Measurements from ENCODE around the gene ZNF770. TPM values are rescaled to one million over a fixed set of nuclear protein-coding genes. Genes with fewer than 3 reads are reported as not detected.
A peak's percentile ranks its signal among the peaks of the same experiment; 100 is the strongest.

ZNF770 gene, protein sequence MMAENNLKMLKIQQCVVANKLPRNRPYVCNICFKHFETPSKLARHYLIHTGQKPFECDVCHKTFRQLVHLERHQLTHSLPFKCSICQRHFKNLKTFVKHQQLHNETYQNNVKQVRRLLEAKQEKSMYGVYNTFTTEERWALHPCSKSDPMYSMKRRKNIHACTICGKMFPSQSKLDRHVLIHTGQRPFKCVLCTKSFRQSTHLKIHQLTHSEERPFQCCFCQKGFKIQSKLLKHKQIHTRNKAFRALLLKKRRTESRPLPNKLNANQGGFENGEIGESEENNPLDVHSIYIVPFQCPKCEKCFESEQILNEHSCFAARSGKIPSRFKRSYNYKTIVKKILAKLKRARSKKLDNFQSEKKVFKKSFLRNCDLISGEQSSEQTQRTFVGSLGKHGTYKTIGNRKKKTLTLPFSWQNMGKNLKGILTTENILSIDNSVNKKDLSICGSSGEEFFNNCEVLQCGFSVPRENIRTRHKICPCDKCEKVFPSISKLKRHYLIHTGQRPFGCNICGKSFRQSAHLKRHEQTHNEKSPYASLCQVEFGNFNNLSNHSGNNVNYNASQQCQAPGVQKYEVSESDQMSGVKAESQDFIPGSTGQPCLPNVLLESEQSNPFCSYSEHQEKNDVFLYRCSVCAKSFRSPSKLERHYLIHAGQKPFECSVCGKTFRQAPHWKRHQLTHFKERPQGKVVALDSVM
- 46.8 TPM in 2 replicates for total RNA-seq

DNA sequence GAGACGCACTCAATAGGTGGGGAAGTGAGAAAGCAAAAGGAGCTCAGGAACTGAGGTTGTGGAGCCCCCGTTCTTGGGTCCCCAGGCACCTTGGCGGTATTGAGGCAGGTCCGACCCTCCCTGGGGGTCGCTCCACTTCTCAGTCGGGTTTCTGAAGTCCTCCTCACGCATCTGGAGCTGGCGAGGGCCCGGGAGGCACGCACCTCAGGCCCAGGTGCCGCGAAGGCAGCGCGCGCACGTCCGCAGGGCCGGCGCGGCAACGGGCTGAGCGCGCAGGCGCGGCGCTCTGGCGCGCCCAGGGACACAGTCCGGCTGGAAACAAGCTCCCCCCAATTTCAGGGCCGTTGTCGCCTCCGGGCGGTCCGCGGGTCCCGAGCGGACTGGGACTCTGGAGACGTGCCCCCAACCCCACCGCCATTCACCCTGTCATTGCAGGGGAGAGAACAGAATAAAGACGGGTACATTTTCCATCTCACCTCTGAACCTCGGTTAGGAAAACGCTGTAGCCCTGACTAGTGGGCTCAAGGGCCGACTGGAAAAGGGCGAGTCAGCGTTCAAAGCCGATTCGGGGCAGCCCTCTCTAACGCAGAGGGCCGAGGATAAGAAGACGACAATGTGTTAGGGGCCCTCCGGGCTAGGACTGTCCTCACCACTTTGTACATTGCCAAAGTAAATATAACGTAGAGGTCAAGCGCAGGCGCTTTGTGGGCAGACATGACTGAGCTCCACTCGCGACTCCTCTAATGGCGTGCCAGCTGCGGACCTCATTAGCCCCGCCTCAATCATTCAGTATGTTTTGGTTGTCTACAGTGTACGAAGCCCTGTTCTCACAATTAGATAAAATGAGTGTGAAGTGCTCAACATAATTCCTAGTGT, at the start of gene ZNF770:
TSS of gene ZNF770 (minus strand) at position 261 of the 876 bp plus-strand sequence. CDS start 4,853 bp downstream, outside the sequence.
- POLR2A ChIA-PET, result interaction anchor here (0.7 to 6.2 kb wide), 15 partner anchors 11 to 886 kb away, joined by 3 to 176 read pairs (median 3); partner anchors contain the start of genes AQR, DPH6, EMC7 and GOLGA8B

DNA sequence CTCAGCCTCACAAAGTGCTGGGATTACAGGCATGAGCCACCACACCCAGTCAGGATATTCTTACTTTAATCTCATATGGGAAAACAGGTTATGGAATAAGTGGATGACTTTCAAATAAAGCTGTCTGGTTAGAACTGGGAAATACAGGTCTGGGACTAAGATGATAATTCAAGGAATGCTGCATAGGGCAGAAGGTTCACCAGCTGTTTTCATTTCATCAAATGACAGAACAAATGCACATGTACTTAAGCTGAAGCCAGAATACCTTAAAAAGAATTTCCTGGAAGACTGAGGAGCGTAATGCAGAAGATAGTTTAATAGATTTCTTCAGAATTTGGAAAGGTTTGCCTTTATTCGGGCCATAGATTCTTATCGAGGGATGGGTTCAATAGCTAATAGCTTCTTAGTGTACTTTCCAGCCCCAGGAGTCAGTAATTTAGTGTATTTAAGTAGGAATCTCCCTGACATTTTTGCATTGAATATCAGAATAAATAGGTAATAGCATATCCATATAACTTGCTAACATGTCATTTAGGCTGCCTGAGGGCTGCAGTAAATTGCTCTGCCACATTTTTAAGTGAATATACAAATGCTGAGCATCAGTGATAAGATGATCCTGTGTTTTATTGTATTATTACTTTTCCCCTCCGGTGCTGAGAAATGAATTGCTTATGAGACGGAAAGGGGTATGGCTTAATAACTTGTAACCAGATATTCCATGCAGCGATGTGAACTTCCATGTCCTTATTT, 40.3 kb upstream of the ZNF770 start:
- DNase-seq (no peak), ATAC-seq (ENCODE audit: low read depth) (no peak)
- no peak overlapping the region for H3K4me3 Mint-ChIP-seq
- H3K27ac Mint-ChIP-seq, result no peak overlapping the region
- intact Hi-C loops (cut with micrococcal nuclease), result no loop called here
- ChIA-PET CTCF (no interaction called here), POLR2A (no interaction called here)
- H3K4me1 Mint-ChIP-seq, result no peaks in the 10 kb centered on the region
- H3K27me3 Mint-ChIP-seq, result peaks cover 2% of the 10 kb centered on the region
- TF ChIP-seq, protein P1, sequence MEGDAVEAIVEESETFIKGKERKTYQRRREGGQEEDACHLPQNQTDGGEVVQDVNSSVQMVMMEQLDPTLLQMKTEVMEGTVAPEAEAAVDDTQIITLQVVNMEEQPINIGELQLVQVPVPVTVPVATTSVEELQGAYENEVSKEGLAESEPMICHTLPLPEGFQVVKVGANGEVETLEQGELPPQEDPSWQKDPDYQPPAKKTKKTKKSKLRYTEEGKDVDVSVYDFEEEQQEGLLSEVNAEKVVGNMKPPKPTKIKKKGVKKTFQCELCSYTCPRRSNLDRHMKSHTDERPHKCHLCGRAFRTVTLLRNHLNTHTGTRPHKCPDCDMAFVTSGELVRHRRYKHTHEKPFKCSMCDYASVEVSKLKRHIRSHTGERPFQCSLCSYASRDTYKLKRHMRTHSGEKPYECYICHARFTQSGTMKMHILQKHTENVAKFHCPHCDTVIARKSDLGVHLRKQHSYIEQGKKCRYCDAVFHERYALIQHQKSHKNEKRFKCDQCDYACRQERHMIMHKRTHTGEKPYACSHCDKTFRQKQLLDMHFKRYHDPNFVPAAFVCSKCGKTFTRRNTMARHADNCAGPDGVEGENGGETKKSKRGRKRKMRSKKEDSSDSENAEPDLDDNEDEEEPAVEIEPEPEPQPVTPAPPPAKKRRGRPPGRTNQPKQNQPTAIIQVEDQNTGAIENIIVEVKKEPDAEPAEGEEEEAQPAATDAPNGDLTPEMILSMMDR (IDR thresholded peaks at IDR 0.05), result no peak
- H3K36me3 Mint-ChIP-seq (ENCODE audit: low read depth), result no peaks in the 10 kb centered on the region
- no peaks in the 10 kb centered on the region for H3K9me3 Mint-ChIP-seq

More for the DNA sequence above, at the start of gene ZNF770:
- peak within 1 kb of the TSS; percentile 98 for H3K27ac Mint-ChIP-seq
- peak; percentile 85 for ATAC-seq (ENCODE audit: low read depth)
- peaks cover 37% of the 10 kb centered on the region for H3K4me1 Mint-ChIP-seq
- TF ChIP-seq, protein P1 (IDR thresholded peaks at IDR 0.05), result no peak
- CTCF ChIA-PET, result interaction anchor here (1.3 to 4.8 kb wide), 2 partner anchors 12 to 19 kb away, joined by 5 to 31 read pairs; partner anchors contain the start of gene AQR
- peak; percentile 92 for DNase-seq
- peaks cover 28% of the 10 kb centered on the region for H3K36me3 Mint-ChIP-seq (ENCODE audit: low read depth)
- no peaks in the 10 kb centered on the region for H3K27me3 Mint-ChIP-seq
- peak within 1 kb of the TSS; percentile 98 for H3K4me3 Mint-ChIP-seq
- intact Hi-C loops (cut with micrococcal nuclease), result loop anchor here (1.0 to 10.0 kb wide), 9 partner anchors 19 to 1591 kb away; partner anchors contain the start of genes AQR, AVEN, CDIN1 and GOLGA8B
- no peaks in the 10 kb centered on the region for H3K9me3 Mint-ChIP-seq

DNA sequence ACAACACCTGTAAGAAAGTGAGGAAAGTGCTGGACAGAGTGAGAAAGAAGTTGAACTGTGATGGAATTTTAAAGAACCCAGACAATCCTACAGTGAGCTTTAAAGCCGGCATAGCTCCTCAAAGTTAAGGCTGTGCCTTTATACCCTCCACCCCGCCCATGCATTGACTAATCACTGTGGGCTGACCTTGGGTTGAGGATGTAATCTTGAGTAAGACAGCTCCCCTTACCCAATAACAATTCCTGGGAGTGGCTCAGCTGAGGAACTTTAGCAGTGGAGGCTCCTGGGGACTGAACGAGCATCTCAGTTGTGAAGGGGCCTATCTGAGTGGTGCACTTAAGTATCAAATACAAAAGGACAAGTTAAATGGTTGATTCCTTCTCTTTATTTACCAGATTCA, 35.7 kb upstream of the ZNF770 start:
- Mint-ChIP-seq H3K36me3 (ENCODE audit: low read depth) (no peaks in the 10 kb centered on the region), H3K4me1 (peaks cover 2% of the 10 kb centered on the region), H3K27me3 (peaks cover 5% of the 10 kb centered on the region), H3K27ac (no peak overlapping the region), H3K9me3 (no peaks in the 10 kb centered on the region), H3K4me3 (no peak overlapping the region)
- ATAC-seq (ENCODE audit: low read depth) (no peak), DNase-seq (no peak)
- intact Hi-C loops (cut with micrococcal nuclease), result no loop called here
- POLR2A ChIA-PET, result no interaction called here
- CTCF ChIA-PET, result no interaction called here
- TF ChIP-seq, protein P1 (IDR thresholded peaks at IDR 0.05), result no peak

DNA sequence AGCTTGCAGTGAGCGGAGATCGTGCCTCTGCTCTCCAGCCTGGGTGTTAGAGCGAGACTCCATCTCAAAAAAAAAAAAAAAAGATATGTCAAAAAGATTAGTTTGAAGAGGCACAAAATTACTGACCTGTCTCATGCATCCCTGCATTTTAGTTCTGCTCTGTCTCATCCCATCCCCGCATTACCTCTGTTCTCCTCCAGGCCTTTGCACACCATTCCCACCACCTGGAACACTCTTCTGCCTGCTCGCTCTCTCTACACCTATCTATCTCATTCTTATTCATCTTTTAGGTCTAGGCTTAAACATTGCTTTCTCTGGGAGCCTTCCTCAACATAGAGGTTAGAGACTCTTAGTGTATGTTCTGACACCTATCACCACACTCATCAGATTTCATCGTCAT, 32.9 kb upstream of the ZNF770 start:
- H3K27me3 Mint-ChIP-seq, result peaks cover 7% of the 10 kb centered on the region
- TF ChIP-seq, protein P1 (IDR thresholded peaks at IDR 0.05), result no peak
- H3K4me1 Mint-ChIP-seq, result peaks cover 2% of the 10 kb centered on the region
- ATAC-seq (ENCODE audit: low read depth), result no peak
- POLR2A ChIA-PET, result no interaction called here
- H3K4me3 Mint-ChIP-seq, result no peak overlapping the region
- no peak for DNase-seq
- CTCF ChIA-PET, result no interaction called here
- intact Hi-C loops (cut with micrococcal nuclease), result no loop called here
- H3K36me3 Mint-ChIP-seq (ENCODE audit: low read depth), result no peaks in the 10 kb centered on the region
- no peaks in the 10 kb centered on the region for H3K9me3 Mint-ChIP-seq
- H3K27ac Mint-ChIP-seq, result no peak overlapping the region

All from activated B cell treated with CpG ODN at 0.5 μM for 24 hours (primary cell).